NCI-H82 (cell line): ENCODE results near the gene ALG5.
A peak's percentile ranks its signal among the peaks of the same experiment; 100 is the strongest.

ENCODE experiments used
- DNase-seq: peaks from one replicate; lab custom pipeline; 2025; lab: John Stamatoyannopoulos, UW

ALG5 gene

GRCh38 chr13:36999054-36999714 lies at the start of gene ALG5:
TSS of gene ALG5 (minus strand) at chr13:36999340. CDS start at chr13:36999300, 40 bp downstream.
- DNase-seq = peak; percentile 95

GRCh38 chr13:37047846-37048245 lies 48.7 kb upstream of the ALG5 start:
- DNase-seq = no peak

- DNase-seq = no peak
These were observed 47.9 kb upstream of the ALG5 start for GRCh38 chr13:37047032-37047431.

GRCh38 chr13:37046062-37046461 lies 46.9 kb upstream of the ALG5 start:
- no peak for DNase-seq

GRCh38 chr13:37040789-37041188 lies 41.6 kb upstream of the ALG5 start:
- DNase-seq = no peak

- DNase-seq = no peak
These were observed 40.8 kb upstream of the ALG5 start for GRCh38 chr13:37039896-37040295.

- DNase-seq = no peak
These were observed 38.1 kb upstream of the ALG5 start for GRCh38 chr13:37037241-37037640.

GRCh38 chr13:37029617-37030016 lies 30.5 kb upstream of the ALG5 start:
- no peak for DNase-seq

- no peak for DNase-seq
These were observed 28.5 kb upstream of the ALG5 start for GRCh38 chr13:37027639-37028038.

- no peak for DNase-seq
These were observed 27.6 kb upstream of the ALG5 start for GRCh38 chr13:37026771-37027170.

- no peak for DNase-seq
These were observed 24.7 kb upstream of the ALG5 start for GRCh38 chr13:37023871-37024270.

GRCh38 chr13:37014609-37015008 lies 15.5 kb upstream of the ALG5 start:
- no peak for DNase-seq

GRCh38 chr13:37011788-37012187 lies 12.6 kb upstream of the ALG5 start:
- DNase-seq = peak; percentile 26

GRCh38 chr13:37011002-37011401 lies 11.9 kb upstream of the ALG5 start:
- DNase-seq = no peak

GRCh38 chr13:37010424-37010823 lies 11.3 kb upstream of the ALG5 start:
- DNase-seq = no peak

- no peak for DNase-seq
These were observed 10.6 kb upstream of the ALG5 start for GRCh38 chr13:37009692-37010091.

- peak; percentile 52 for DNase-seq
These were observed 2.7 kb upstream of the ALG5 start for GRCh38 chr13:37001921-37002250.

- peak; percentile 69 for DNase-seq
These were observed 507 bp downstream of the ALG5 start for GRCh38 chr13:36998624-36999041.

- DNase-seq = no peak
These were observed 1.3 kb downstream of the ALG5 start for GRCh38 chr13:36997716-36998427.

- no peak for DNase-seq
These were observed 6.8 kb downstream of the ALG5 start for GRCh38 chr13:36992362-36992761.

- no peak for DNase-seq
These were observed 12.5 kb downstream of the ALG5 start for GRCh38 chr13:36986462-36987240.

- DNase-seq = peak; percentile 65
These were observed 17.9 kb downstream of the ALG5 start for GRCh38 chr13:36981156-36981743.
